ENCODE data around the gene PPFIA1. TPM values are rescaled to one million over a fixed set of nuclear protein-coding genes. Genes with fewer than 3 reads are reported as not detected.
A peak's percentile ranks its signal among the peaks of the same experiment; 100 is the strongest.
"Not testable (repeated sequence)": the region's sequence is repeated elsewhere in the genome, so short reads cannot be mapped to it uniquely, and the experiment has no call there.

PPFIA1 gene
- polyA plus RNA-seq, 2 of the 4 experiments (the other 2 are of a cell fraction): 23.3 to 45.6 TPM

GRCh38 chr11:70407814-70408213 is 137.3 kb downstream of the PPFIA1 start:
- Histone ChIP-seq H3K4me1 (peaks cover 4% of the 10 kb centered on the region), H3K4me3 (no peak overlapping the region), H3K9me3 (no peaks in the 10 kb centered on the region), H3K4me2 (no peak overlapping the region), H3K27ac (no peak overlapping the region)
- CTCF ChIA-PET: interaction anchor here (1.8 kb wide), 1 partner anchor 9 kb away, joined by 4 read pairs; no protein-coding TSS in a partner anchor
- no peak for TF ChIP-seq SMC3 (IDR thresholded peaks at IDR 0.05)
- TF ChIP-seq RARB (CRISPR knock-in tag; IDR thresholded peaks at IDR 0.05): no peak
- TF ChIP-seq MAZ (IDR thresholded peaks at IDR 0.05; ENCODE audit: borderline replicate concordance, low read depth, low read length): no peak
- no peak for TF ChIP-seq FOXS1 (CRISPR knock-in tag; IDR thresholded peaks at IDR 0.05)
- no peak for TF ChIP-seq POLR2AphosphoS2 (conservative IDR thresholded peaks at IDR 0.05; ENCODE audit: low read length)
- no peak for FAIRE-seq
- WGBS (ENCODE audit: missing lambda C conversion rate): 95% methylated on average over 6 of the region's 6 CpGs
- no peak for ATAC-seq
- no peak for DNase-seq (ENCODE audit: low read depth in 1 of 2, low spot score in 1 of 2)
- POLR2A ChIA-PET: interaction anchor here (0.7 kb wide), 1 partner anchor 14 kb away, joined by 3 read pairs; no protein-coding TSS in a partner anchor

- ATAC-seq; H3K9me3 ChIP-seq; FAIRE-seq; POLR2A ChIA-PET; H3K4me3 ChIP-seq; H3K4me2 ChIP-seq; DNase-seq (ENCODE audit: low read depth in 1 of 2, low spot score in 1 of 2); H3K27ac ChIP-seq; H3K4me1 ChIP-seq: not testable (repeated sequence)
- WGBS (ENCODE audit: missing lambda C conversion rate): 100% methylated on average over 4 of the region's 4 CpGs
- CTCF ChIA-PET: interaction anchor here (1.8 kb wide), 1 partner anchor 8 kb away, joined by 4 read pairs; no protein-coding TSS in a partner anchor
Observed at GRCh38 chr11:70408326-70408725, 137.8 kb downstream of the PPFIA1 start.

- ChIA-PET CTCF (no interaction called here), POLR2A (no interaction called here)
- WGBS (ENCODE audit: missing lambda C conversion rate): 93% methylated on average over 10 of the region's 10 CpGs
Observed at GRCh38 chr11:70409437-70409836, 138.9 kb downstream of the PPFIA1 start.

GRCh38 chr11:70409871-70410270 is 139.4 kb downstream of the PPFIA1 start:
- ChIA-PET CTCF (interaction anchor here (1.3 kb wide), 1 partner anchor 8 kb away, joined by 6 read pairs; no protein-coding TSS in a partner anchor), POLR2A (no interaction called here)
- peak; percentile 73 for TF ChIP-seq MAFK (IDR thresholded peaks at IDR 0.05; ENCODE audit: partially characterized antibody)
- TF ChIP-seq TFCP2L1 (CRISPR knock-in tag; IDR thresholded peaks at IDR 0.05): no peak
- TF ChIP-seq RCOR1 (IDR thresholded peaks at IDR 0.05; ENCODE audit: low read depth, low read length): no peak
- no peak for TF ChIP-seq HOXA7 (CRISPR knock-in tag; IDR thresholded peaks at IDR 0.05)
- 94% methylated on average over 7 of the region's 7 CpGs for WGBS (ENCODE audit: missing lambda C conversion rate)
- H3K9me3 ChIP-seq: no peaks in the 10 kb centered on the region
- H3K4me2 ChIP-seq: no peak overlapping the region
- no peaks in the 10 kb centered on the region for H3K4me1 ChIP-seq
- DNase-seq (ENCODE audit: low read depth in 1 of 2, low spot score in 1 of 2): no peak
- no peak for ATAC-seq
- no peak for FAIRE-seq
- no peak overlapping the region for H3K27ac ChIP-seq
- no peak overlapping the region for H3K4me3 ChIP-seq

More at GRCh38 chr11:70409437-70409836, 138.9 kb downstream of the PPFIA1 start:
- FAIRE-seq (no peak), DNase-seq (ENCODE audit: low read depth in 1 of 2, low spot score in 1 of 2) (no peak), ATAC-seq (no peak)
- Histone ChIP-seq H3K27ac (no peak overlapping the region), H3K4me2 (no peak overlapping the region), H3K4me1 (no peaks in the 10 kb centered on the region), H3K9me3 (no peaks in the 10 kb centered on the region), H3K4me3 (no peak overlapping the region)
- TF ChIP-seq RARB (CRISPR knock-in tag; IDR thresholded peaks at IDR 0.05): no peak
- no peak for TF ChIP-seq KDM5A (IDR thresholded peaks at IDR 0.05)
- TF ChIP-seq RCOR1 (IDR thresholded peaks at IDR 0.05; ENCODE audit: low read depth, low read length): no peak
- no peak for TF ChIP-seq EHMT2 (IDR thresholded peaks at IDR 0.05; ENCODE audit: low read depth)

- ChIA-PET CTCF (interaction anchor here (1.3 kb wide), 1 partner anchor 9 kb away, joined by 6 read pairs; no protein-coding TSS in a partner anchor), POLR2A (no interaction called here)
- no peak for DNase-seq (ENCODE audit: low read depth in 1 of 2, low spot score in 1 of 2)
- H3K4me1 ChIP-seq: no peaks in the 10 kb centered on the region
- H3K4me3 ChIP-seq: no peak overlapping the region
- no peaks in the 10 kb centered on the region for H3K9me3 ChIP-seq
- no peak for FAIRE-seq
- no peak overlapping the region for H3K27ac ChIP-seq
- TF ChIP-seq HOXB13 (CRISPR knock-in tag; IDR thresholded peaks at IDR 0.05; ENCODE audit: low read depth) (no peak), POLR2A (IDR thresholded peaks at IDR 0.05; ENCODE audit: low read length) (no peak), GATA3 (IDR thresholded peaks at IDR 0.05; ENCODE audit: borderline replicate concordance) (no peak), HES2 (IDR thresholded peaks at IDR 0.05) (no peak), HEYL (CRISPR knock-in tag; IDR thresholded peaks at IDR 0.05) (no peak), HOXB5 (CRISPR knock-in tag; IDR thresholded peaks at IDR 0.05) (no peak), SREBF2 (IDR thresholded peaks at IDR 0.05) (no peak), CBX8 (IDR thresholded peaks at IDR 0.05) (no peak), FOSL2 (IDR thresholded peaks at IDR 0.05) (no peak), FOSL2 (CRISPR knock-in tag; IDR thresholded peaks at IDR 0.05) (no peak), EP300 (IDR thresholded peaks at IDR 0.05) (no peak), RCOR1 (IDR thresholded peaks at IDR 0.05; ENCODE audit: low read depth, low read length) (no peak)
- no peak overlapping the region for H3K4me2 ChIP-seq
- no peak for ATAC-seq
- 94% methylated on average over 29 of the region's 29 CpGs for WGBS (ENCODE audit: missing lambda C conversion rate)
Observed at GRCh38 chr11:70410276-70411205, 140.1 kb downstream of the PPFIA1 start.
